Pons (tissue), 1 donor: ENCODE measurements around the gene C5AR1.
"Not testable (repeated sequence)": the region's sequence is repeated elsewhere in the genome, so short reads cannot be mapped to it uniquely, and the experiment has no call there.

Experiments used
- DNase-seq: peaks from one replicate; pipeline ENCODE4 v3.0.0-alpha.2; 2016; ENCODE audit warnings: low spot score

Gene C5AR1

DNA sequence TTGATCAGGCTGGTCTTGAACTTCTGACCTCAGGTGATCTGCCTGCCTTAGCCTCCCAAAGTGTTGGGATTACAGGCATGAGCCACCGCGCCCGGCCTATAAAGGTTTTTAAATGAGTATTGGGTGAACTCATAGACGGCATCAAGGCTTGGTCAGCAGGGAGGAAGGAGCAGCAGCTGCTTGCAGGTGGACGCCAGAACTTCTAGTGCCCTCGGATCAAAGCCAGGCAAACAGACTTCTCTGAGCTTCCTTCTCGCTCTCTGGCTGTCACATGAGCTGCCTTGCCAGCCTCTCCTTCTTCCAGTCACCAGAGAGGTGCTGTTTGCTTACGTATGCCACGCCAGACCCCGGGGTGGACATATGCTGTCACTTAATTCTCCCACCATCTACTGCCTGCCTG, 55.8 kb downstream of the C5AR1 start:
- not testable (repeated sequence) for DNase-seq

DNA sequence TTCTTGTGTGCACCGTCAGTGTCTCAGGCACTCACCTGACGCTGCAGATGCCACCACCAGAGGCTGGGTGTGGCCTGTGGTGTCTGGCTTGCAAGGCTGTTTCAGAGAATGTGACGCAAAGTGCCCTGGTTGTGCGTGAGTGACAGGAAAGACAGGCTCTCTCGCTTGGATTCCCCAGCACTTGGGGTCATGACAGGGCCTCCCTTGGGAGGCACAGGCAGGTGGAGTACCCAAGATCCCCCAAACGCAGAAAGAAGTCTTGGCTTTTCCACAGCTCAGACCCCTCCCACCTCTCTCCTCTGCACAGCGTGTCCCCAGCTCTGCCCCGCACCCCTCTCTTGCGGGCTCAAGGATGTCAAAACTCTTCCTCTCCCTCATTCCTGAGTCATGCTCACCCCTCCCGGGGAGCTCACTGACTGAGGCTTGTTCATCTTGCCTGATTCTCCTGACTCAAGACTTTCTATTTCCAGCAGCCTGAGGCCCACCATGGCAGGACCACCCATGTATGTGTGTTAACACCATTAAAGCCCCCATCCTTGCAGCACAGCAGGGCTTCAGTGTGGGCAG, 60.5 kb downstream of the C5AR1 start:
- no peak for DNase-seq

DNA sequence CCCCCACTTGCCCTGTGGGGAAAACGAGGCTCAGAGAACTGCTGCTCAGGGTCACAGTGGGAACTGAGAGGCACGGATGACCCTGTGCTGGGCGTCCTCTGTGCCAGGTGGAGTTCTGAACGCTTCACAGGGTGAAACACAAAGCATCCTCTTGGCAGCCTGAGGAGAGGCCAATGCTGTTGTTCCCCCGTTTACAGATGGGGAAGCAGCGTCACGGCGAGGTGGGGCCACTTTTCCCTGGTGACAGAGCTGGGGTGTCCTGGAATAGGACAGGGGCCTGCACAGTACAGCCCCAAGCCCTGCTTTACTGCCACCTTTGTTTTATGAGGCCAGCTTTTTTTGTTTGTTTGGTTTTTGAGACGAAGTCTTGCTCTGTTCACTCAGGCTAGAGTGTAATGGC, 61.6 kb downstream of the C5AR1 start:
- no peak for DNase-seq
